HG03097 (cell line): ENCODE results near the gene CD55.
"Not testable (repeated sequence)": the region's sequence is repeated elsewhere in the genome, so short reads cannot be mapped to it uniquely, and the experiment has no call there.

Experiments used
- ATAC-seq: cut with Tn5 transposase; IDR thresholded peaks from one replicate; pipeline ENCODE4 v1.9.1; 2021; ENCODE audit not compliant: unreplicated experiment, low FRiP score

The CD55 gene

DNA sequence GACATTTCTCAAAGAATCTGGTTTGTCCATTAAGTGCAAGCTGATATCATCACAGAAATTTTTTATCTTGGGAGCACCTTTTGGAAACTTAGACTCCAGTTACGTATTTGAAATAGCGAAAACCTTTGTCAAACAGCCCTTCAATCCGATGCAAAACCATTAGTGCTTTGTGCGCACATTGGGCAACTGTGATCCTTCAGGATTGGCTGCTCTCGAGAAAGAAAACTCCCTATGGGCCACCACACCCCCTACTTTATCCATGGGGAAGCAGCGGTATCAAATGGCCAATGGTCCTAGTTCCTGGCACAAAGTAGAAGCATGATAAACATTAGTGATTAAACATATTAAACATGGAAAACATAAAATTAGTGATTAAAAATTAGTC, 16.0 kb upstream of the CD55 start:
- ATAC-seq: no peak

DNA sequence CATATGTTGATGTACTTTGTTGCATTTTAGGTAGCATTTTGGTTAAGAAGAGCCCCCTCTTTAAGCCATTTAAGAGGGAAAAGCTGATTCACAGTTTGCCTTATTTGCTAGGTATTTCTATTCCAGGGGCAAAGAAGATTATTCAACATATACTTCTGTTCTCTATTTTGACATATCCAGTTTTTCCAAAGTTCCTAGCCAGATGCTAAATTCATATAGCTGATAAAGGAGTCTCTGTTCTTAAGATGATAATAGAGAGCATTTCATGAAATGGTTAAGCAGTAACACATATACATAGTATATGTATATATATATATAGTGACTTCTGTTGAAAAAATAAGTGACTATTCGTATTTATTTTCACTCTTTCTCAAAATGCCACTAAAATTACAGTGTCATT, 15.5 kb upstream of the CD55 start:
- no peak for ATAC-seq

DNA sequence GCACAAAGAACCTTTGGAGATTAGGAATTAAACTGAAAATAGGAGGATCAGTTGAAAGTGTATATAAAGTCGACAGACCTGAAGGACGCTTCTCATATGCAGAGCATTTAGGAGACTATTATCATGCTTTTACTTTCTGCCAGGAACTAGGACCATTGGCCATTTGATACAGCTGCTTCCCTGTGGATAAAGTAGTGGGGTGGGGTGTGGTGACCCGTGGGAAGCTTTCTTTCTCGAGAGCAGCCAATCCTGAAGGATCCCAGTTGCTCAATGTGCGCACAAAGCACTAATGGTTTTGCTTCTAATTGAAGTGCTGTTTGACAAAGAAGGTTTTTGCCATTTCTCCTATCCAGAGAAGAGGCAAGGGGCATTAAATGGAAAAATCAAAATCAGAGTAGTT, 14.9 kb upstream of the CD55 start:
- ATAC-seq: no peak

GRCh38 chr1:207308451-207309190, 12.9 kb upstream of the CD55 start:
- no peak for ATAC-seq

GRCh38 chr1:207309745-207310273, 11.7 kb upstream of the CD55 start:
- no peak for ATAC-seq

DNA sequence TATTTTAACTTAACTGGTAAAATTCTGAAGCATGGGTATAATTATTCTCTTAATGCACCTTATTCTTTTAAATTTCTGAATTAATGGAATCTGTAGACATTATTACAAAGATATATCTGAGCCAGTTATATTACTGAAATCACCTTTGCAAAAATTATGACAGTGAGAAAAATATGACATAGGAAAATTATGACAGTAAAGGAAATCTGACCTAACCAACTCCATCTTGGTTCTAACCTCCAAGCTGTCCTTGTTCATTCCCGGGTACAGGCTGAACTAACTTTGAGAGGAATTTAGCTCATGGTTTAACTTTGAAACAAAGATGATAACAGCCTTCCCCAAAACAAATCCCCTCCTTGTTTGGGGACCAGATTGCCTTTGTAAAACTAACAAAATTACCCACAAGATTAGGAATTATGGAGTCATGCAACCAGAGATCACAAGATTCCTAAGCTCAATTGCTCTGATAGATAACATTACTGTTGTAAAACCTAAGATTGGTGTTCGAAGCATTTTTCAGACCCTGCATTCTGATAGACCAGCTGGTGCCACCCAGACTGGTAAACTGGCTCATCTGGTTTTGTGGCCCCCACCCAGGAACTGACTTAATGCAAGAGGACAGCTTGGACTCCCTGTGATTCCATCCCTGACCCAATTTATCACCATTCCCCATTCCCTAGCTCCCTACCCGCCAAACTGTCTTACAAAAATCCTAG, 9.4 kb upstream of the CD55 start:
- no peak for ATAC-seq

- no peak for ATAC-seq
Observed at GRCh38 chr1:207312604-207312920, 8.9 kb upstream of the CD55 start.

DNA sequence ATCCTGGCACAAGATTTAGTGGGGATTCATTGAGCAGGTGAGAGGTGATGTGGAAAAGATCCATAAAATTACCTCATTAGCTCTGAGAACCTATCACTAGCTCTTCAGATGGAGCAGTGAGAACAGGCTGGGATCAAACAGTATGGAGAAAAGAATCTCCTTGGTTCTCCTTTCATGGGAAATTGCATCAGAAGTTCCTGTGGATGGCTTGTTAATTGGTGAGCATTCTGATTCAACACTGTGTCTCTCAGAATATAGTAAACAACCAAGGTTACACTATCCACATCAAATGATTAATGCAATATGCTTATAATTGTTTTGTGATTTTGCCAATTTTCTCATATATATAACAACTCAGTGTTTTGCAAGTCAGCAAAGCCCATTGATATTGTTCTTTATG, 8.3 kb upstream of the CD55 start:
- ATAC-seq: no peak

DNA sequence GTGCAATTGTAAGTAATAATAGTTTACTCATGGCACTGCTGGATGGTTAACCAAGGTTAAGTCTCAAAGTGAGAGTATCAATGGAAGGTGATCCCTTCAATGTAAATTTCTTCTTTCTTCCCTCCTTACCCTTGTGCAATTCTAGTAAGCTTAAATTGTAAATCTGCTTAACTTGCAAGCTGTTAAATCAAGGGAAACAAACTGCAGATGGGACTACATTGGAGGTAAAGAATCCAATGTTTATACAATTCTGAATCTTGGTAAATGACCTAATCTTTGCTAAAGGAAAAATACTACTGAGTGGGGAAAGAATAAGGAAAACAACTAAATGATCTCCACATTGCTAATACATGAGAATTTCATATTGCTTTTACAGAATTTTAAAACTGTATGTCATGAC, 6.7 kb upstream of the CD55 start:
- no peak for ATAC-seq

DNA sequence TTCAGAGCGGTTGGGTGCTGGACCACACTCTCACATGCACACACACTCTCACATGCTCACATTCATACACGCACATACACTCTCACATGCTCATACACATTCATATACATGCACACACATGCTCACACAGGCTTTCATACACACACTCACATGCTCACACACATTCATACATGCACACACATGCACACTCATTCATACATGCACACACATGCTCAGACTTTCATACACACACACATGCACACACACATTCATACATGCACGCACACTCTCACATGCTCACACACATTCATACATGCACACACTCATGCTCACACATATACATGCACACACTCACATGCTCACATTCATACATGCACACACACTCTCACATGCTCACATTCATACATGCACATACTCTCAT, 6.0 kb upstream of the CD55 start:
- no peak for ATAC-seq

GRCh38 chr1:207316141-207316540, 5.3 kb upstream of the CD55 start:
- ATAC-seq: no peak

GRCh38 chr1:207316622-207317391, 4.7 kb upstream of the CD55 start:
- no peak for ATAC-seq

DNA sequence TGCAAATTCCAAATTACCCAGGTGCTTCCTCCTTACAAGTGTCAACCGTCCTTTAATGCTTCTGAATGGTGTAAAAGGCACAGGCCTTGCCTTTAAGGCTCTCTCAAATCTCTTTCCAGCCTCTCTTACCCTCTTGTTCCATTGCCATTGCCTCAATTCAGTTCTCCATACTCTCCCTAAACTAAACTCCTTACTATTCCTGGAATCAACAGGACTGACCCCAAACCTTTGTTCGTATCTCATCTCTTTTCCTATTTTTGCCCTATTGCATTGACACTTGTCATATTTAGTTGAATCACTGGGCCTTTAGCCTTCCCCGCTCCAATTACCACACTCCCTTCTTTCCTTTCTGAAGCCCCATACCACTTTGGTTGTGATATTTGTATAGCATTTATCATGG, 3.9 kb upstream of the CD55 start:
- no peak for ATAC-seq

- ATAC-seq: no peak
Observed at GRCh38 chr1:207318072-207318619, 3.3 kb upstream of the CD55 start.

DNA sequence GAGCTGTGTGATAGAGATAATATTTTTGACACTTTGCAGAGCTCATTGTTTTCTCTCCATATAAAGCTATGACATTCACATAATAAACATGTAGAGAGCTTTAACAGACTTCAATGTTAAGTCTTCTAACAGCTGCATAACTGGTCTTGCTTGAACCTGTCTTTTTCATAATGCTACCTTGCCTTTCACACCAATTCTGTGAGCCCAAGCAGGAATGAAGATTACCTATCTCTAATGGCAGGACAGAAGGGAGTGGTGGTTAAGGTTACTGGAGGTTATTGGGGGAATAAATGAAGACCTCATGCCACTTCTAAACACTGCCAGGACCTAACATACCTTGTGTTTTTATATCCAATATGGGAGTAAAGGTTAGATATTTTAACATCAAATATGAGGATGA, 2.3 kb upstream of the CD55 start:
- no peak for ATAC-seq

- ATAC-seq: not testable (repeated sequence)
Observed at GRCh38 chr1:207320105-207320504, 1.4 kb upstream of the CD55 start.

GRCh38 chr1:207321790-207322645, 540 bp downstream of the CD55 start:
- ATAC-seq: no peak

GRCh38 chr1:207323425-207324225, 2.1 kb downstream of the CD55 start:
- ATAC-seq: no peak

DNA sequence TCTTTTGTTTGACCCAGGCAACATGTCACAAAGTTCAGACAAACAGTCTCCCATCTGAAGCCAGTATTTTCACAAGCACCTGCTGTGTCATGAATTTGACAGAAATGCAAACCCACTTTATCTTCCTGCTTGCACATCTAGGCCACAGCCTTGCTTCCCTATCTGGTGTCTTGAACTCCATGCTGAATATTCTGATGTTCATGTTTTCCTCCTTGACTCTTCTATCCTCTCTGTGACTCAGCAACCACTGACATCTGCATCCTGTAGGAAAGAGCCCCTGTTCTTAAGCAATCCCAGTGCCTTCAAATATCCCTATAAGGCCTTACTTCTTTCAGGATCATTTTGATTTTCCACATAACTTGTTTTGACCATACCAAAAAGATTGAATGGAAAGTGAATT, 6.5 kb downstream of the CD55 start:
- no peak for ATAC-seq
